ENCODE data around the gene CDK14.

GRCh38 chr7:90961037-90961725, 365.1 kb downstream of the CDK14 start:
- no peak for TF ChIP-seq TAF1 (IDR thresholded peaks at IDR 0.05; ENCODE audit: borderline replicate concordance, low read depth, low read length)
- no peak for TF ChIP-seq POLR2A (IDR thresholded peaks at IDR 0.05; ENCODE audit: low read depth, low read length)
- no peak for TF ChIP-seq POLR2AphosphoS5 (IDR thresholded peaks at IDR 0.05; ENCODE audit: low read depth, low read length)
